ENCODE results near the gene DOCK3.

DNA sequence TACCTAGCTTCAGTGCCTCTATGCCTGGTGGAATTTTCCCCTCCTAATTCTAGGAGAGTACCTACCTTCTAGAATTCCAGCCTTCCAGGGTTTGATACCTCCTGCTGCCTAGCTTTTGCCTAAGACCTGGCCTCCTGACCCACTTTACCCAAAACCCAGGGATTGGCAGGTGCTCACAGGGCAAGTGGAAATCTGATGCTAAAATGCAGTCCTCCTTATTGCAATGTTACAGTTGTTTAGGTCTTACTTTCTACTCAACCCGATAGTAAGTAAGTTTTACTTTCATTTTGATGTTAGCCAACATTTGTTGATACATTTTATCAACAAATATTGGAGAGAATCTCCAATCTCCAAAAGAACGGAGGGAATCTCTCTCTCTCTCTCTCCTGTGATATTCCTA is 275.9 kb downstream of the DOCK3 start:
- TF ChIP-seq, protein P1, sequence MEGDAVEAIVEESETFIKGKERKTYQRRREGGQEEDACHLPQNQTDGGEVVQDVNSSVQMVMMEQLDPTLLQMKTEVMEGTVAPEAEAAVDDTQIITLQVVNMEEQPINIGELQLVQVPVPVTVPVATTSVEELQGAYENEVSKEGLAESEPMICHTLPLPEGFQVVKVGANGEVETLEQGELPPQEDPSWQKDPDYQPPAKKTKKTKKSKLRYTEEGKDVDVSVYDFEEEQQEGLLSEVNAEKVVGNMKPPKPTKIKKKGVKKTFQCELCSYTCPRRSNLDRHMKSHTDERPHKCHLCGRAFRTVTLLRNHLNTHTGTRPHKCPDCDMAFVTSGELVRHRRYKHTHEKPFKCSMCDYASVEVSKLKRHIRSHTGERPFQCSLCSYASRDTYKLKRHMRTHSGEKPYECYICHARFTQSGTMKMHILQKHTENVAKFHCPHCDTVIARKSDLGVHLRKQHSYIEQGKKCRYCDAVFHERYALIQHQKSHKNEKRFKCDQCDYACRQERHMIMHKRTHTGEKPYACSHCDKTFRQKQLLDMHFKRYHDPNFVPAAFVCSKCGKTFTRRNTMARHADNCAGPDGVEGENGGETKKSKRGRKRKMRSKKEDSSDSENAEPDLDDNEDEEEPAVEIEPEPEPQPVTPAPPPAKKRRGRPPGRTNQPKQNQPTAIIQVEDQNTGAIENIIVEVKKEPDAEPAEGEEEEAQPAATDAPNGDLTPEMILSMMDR (IDR thresholded peaks at IDR 0.05; ENCODE audit: low read depth, low read length), result no peak
- TF ChIP-seq EZH2phosphoT487 (IDR thresholded peaks at IDR 0.05; ENCODE audit: low read depth), result no peak
